GM23338 (cell line): ENCODE results near the gene UNC5C.

ENCODE experiments used
- CTCF ChIP-seq, 2 experiments: fragments of 200-600 bp in 1 of 2; sonication (generic) in 1 of 2; conservative IDR thresholded peaks; 2 replicates each; pipeline versions ENCODE4 v1.5.1 to v1.6.1; 2016 to 2017; ENCODE audit warnings: antibody characterized with exemption in 2 of 2, low read depth in 2 of 2, mild to moderate bottlenecking in 2 of 2, moderate library complexity in 1 of 2
- EZH2 ChIP-seq: fragments of 200-600 bp; sonication (generic); IDR thresholded peaks from one replicate; pipeline ENCODE4 v1.8.0; 2017; ENCODE audit warnings: antibody characterized with exemption, mild to moderate bottlenecking, low read depth; ENCODE audit not compliant: unreplicated experiment
- EZH2phosphoT487 ChIP-seq: fragments of 200-600 bp; sonication (generic); IDR thresholded peaks from one replicate; pipeline ENCODE4 v1.8.1; 2018; ENCODE audit warnings: antibody characterized with exemption; ENCODE audit not compliant: unreplicated experiment
- JUNB ChIP-seq: IDR thresholded peaks from one replicate; pipeline ENCODE4 v1.6.1; 2016; ENCODE audit warnings: antibody characterized with exemption; ENCODE audit not compliant: unreplicated experiment
- POLR2AphosphoS5 ChIP-seq: IDR thresholded peaks from 2 replicates; pipeline ENCODE4 v1.6.1; 2016; ENCODE audit warnings: antibody characterized with exemption, low read depth
- ZNF114 ChIP-seq: fragments of 250-450 bp; sonication (Bioruptor Pico); IDR thresholded peaks from 2 replicates; pipeline ENCODE4 v1.5.0; 2020; ENCODE audit warnings: mild to moderate bottlenecking, moderate library complexity
- ZNF331 ChIP-seq: fragments of 250-450 bp; sonication (Bioruptor Pico); IDR thresholded peaks from 2 replicates; pipeline ENCODE4 v1.5.0; 2020; ENCODE audit warnings: low read depth, mild to moderate bottlenecking, moderate library complexity

GRCh38 chr4:95387719-95388118 is 161.1 kb downstream of the UNC5C start:
- TF ChIP-seq CTCF (conservative IDR thresholded peaks at IDR 0.05; ENCODE audit: low read depth in 2 of 2) (no peak), ZNF331 (CRISPR knock-in tag) (no peak), EZH2 (no peak), EZH2phosphoT487 (no peak), ZNF114 (CRISPR knock-in tag) (no peak), JUNB (no peak), POLR2AphosphoS5 (no peak)
